Measurements from ENCODE around the gene ANXA2.

DNA sequence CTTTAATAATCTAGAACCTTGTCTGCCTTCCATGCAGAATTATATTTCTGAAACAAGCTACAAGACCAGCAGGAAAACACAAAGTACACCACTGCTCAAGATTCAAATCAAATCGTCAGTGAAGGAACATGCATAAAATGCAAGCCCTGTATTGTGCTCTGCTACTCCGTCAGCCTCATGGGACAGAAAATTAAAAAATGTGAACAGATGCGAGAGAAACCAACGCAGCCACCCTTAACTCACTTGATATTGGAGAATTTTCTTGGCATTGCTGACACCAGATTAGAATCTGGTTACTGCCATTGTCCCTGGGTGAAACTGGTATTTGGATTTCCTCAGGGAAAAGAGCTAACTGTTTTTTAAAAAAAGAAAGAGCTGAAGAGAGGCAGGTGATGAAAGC is 23.6 kb downstream of the ANXA2 start:
- TF ChIP-seq PATZ1 (CRISPR knock-in tag; IDR thresholded peaks at IDR 0.05; ENCODE audit: borderline replicate concordance) (no peak; the same call in 1 of the 2 replicates), ZFP30 (CRISPR knock-in tag; IDR thresholded peaks at IDR 0.05) (no peak), ESRRG (CRISPR knock-in tag; IDR thresholded peaks at IDR 0.05) (0 out of 2 replicates have a peak, but pooled peaks have one; percentile 42), CSDC2 (CRISPR knock-in tag; IDR thresholded peaks at IDR 0.05) (no peak), ZNF70 (CRISPR knock-in tag; IDR thresholded peaks at IDR 0.05) (no peak)
- TF ChIP-seq, protein P1, sequence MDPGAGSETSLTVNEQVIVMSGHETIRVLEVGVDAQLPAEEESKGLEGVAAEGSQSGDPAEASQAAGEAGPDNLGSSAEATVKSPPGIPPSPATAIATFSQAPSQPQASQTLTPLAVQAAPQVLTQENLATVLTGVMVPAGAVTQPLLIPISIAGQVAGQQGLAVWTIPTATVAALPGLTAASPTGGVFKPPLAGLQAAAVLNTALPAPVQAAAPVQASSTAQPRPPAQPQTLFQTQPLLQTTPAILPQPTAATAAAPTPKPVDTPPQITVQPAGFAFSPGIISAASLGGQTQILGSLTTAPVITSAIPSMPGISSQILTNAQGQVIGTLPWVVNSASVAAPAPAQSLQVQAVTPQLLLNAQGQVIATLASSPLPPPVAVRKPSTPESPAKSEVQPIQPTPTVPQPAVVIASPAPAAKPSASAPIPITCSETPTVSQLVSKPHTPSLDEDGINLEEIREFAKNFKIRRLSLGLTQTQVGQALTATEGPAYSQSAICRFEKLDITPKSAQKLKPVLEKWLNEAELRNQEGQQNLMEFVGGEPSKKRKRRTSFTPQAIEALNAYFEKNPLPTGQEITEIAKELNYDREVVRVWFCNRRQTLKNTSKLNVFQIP (CRISPR knock-in tag; IDR thresholded peaks at IDR 0.05; ENCODE audit: borderline replicate concordance, low read depth) = no peak

Data from SK-N-SH treated with all-trans-retinoic acid at 6 μM for 48 hours (cell line).